GM18868 (cell line): Measurements from ENCODE around the gene SPHKAP.
"Not testable (repeated sequence)": the region's sequence is repeated elsewhere in the genome, so short reads cannot be mapped to it uniquely, and the experiment has no call there.

Experiments
- ATAC-seq: cut with Tn5 transposase; IDR thresholded peaks from one replicate; pipeline ENCODE4 v1.9.1; 2021; ENCODE audit warnings: mild to moderate bottlenecking, moderate library complexity; ENCODE audit not compliant: unreplicated experiment

SPHKAP gene

GRCh38 chr2:228039752-228040534, 141.5 kb downstream of the SPHKAP start:
- peak; percentile 95 for ATAC-seq

DNA sequence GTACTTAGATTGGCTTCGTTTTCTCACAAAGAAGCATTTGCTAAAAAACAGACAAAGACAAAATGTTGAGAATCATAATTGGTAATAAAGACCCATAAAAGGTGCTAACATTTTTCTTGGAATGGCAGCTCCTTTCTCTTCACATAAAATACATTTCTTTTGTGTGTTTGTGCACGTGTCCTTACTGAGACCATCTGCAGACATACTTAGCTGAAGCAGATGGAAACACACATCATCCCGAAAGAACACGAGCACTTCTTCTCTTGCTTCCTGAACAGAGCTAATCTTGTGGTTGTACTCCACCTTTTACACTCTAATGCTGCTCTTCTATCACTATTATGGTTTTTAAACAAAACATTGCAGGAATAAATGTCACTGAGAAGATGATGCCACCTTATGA, 142.5 kb downstream of the SPHKAP start:
- ATAC-seq = no peak

GRCh38 chr2:228037915-228038314, 143.6 kb downstream of the SPHKAP start:
- no peak for ATAC-seq

- no peak for ATAC-seq
Observed at GRCh38 chr2:228023619-228024018, 157.9 kb downstream of the SPHKAP start.

- ATAC-seq = no peak
Observed at GRCh38 chr2:228018311-228018710, 163.2 kb downstream of the SPHKAP start.

DNA sequence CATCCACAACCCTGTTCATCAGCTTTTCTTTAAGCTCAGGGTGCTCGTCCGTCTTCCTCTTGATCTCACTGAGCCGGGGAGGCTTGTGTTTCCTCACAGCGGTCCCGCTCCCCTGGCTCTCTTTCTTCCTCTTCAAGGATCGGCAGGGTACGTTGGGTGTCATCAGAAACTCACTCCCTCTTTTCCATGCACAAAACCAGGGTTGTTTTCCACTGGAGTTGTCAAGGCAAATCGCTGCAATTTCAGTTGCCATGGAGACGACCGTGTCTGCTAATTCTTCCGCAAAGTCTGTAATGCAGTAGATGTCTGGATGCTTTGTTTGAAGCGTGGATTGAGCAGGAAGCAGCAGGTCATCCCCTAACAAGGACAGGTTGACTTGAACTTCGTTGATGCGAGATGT, 163.7 kb downstream of the SPHKAP start:
- no peak for ATAC-seq

DNA sequence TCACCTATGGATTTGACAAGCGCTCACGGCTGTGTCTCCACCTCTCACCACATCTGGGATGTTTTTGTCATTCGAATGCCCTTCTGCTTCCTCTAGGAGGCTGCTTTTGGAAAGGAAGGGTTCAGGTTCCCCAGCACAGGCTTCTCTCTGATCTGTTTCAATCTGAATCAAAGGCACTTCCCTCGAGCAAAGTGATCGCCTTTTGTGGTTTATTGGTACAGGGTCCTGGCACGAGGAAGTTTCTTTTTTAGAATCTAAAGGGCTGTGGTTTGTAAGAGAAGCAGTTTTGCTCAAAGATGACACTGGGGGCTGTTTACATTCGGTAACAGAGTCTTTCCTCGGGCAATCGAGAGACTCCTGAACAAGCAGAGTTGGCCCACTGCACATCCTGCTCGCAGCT, 165.1 kb downstream of the SPHKAP start:
- no peak for ATAC-seq

DNA sequence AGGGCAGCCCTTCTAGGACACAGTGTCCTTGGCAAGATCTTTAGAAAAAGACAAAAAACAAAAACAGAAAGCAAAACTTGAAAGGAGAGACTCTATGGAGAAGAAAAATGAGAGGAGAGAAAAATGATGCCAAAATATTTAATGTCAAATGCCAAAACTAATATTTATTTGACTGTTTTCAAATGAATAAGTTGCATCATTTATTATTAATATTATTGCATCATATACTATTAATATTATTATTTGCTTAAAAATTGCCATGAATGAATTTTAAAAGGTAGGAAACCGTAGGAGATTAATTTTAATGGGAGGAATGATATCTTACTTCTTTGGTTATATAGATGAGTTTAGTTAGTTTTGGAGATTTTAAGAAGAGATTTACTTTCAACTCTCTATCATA, 165.7 kb downstream of the SPHKAP start:
- no peak for ATAC-seq

DNA sequence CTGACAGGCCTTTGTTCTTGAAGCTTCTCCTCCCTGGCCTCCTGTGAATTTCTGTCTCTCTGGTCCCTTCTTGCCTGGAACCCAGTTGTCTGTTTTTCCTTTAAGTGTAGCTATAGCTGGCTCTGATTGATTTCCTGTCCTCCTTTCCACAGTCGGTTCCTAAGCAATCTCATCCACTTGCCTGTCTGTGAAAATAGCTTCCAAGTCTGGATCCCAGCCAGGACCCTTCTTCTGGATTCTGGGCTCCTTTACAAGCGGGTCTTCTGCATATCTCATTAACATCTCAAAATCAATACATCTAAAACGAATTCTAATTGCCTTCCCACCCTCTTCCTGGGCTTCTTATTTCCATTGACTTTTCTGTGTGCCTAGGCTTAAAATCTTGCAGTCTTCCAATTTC, 185.1 kb downstream of the SPHKAP start:
- ATAC-seq = no peak

DNA sequence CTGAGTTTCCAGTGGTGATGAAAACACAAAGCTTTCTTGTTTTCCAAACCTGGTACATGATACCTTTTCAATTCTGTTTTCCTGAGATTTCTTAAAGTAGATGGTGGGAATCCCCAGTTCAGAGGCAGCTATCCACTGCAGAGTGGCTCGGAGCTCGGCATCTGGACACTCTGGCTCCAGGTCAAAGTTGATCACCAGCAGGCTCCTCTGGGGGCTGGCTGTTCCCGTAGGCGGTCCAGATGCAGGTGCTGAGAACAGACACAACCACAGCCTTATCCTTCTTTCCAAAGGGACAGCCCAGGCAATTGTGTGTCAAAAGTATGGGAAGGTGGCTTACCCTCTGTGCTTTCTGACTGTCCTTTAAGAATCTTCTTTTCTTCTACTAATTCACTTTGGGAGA, 190.6 kb downstream of the SPHKAP start:
- no peak for ATAC-seq

DNA sequence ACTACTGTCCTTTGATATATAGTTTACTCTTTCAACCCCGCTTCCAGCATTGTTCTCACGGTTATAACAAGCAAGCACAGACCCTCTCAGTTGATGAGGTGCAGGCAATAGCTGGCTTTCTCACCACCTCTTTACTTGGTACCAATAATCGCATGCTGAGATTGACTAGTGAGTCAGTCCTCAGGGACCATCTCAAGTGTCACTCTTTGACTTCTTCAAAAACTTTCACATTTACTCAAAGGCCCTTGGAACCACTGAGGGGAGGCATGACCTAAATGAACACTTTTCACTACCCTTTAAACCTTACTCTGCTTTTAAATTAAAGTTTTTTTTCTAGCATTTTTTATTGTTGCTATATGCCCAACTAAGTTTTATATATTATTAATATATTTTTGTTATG, 208.2 kb downstream of the SPHKAP start:
- peak; percentile 60 for ATAC-seq

- no peak for ATAC-seq
Observed at GRCh38 chr2:227971619-227972230, 209.8 kb downstream of the SPHKAP start.

- no peak for ATAC-seq
Observed at GRCh38 chr2:227960317-227960716, 221.2 kb downstream of the SPHKAP start.

- ATAC-seq = no peak
Observed at GRCh38 chr2:227942965-227943364, 238.5 kb downstream of the SPHKAP start.

GRCh38 chr2:227942021-227942420, 239.5 kb downstream of the SPHKAP start:
- peak; percentile 90 for ATAC-seq

DNA sequence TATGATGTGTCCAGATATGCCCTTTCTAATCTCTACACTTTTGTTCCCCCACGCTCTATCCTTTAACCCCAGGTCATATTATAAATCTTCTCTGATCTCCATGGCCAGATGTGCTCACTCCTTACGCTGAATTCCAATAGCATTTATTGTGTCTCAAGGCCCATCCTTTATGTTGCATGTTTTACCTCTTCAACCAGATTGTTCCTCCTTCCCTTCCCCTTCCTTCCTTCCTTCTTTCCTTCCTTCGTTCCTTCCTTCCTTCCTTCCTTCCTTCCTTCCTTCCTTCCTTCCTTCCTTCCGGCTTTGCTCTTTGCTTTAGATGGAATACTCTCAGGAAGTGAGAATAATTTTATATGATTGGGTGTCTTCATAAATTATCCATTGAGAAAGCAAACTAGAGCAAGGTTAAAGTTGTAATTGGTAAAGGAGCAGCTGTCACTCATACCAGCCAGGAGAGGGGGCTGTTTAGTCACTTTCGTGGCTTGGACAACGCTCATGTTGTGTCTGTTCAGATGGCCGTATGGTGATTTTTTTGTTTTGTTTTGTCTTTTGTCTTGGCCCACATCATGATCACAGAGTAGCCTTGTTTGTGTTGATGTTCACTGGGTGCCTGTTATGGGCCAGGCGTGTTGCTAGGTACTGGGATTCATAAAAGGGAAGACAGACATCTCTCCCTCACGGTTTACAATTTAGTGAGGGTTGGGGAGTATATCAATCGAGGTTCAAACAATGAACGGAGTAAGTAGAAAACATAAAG, 242.0 kb downstream of the SPHKAP start:
- peak; percentile 67 for ATAC-seq

GRCh38 chr2:227936249-227936648, 245.2 kb downstream of the SPHKAP start:
- not testable (repeated sequence) for ATAC-seq

- ATAC-seq = no peak
Observed at GRCh38 chr2:227933884-227934283, 247.6 kb downstream of the SPHKAP start.

DNA sequence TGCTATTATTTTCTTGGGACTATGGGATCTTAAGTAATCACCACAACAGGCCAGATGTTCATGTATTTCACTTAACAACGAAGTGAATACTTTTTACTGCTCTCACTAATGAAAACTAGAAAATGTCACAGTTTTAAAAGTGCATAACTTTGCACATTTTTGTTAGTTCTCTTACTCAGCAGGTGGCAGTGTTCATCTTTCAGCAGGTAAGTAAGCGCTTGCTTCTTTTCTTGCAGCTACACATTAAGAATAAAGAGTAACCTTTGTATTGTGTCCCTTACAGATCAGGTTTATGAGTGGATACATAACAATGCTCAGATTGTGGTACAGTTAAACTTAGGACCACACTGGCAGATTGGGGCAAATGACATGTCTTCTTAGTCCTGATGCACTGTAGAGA, 249.1 kb downstream of the SPHKAP start:
- ATAC-seq = no peak

GRCh38 chr2:227932001-227932400, 249.5 kb downstream of the SPHKAP start:
- no peak for ATAC-seq
